Gastrocnemius medialis (tissue), 4 donors: ENCODE data around the gene ATOX1.

Source experiments
- POLR2A ChIP-seq, 2 donors: fragments of 450-650 bp; IDR thresholded peaks; one replicate each; pipeline ENCODE4 v1.6.1; 2017; ENCODE audit warnings: antibody characterized with exemption in 2 of 2, mild to moderate bottlenecking in 2 of 2, moderate library complexity in 2 of 2
- TF ChIP-seq, protein P1 (sequence below), 5 experiments: fragments of 450-650 bp in 3 of 5; fragments of 200-600 bp in 2 of 5; sonication (generic) in 2 of 5; IDR thresholded peaks in 4 of 5; conservative IDR thresholded peaks in 1 of 5; 1 replicate in 4 of 5; 2 replicates in 1 of 5; pipeline ENCODE4 v1.5.1; 2016 to 2019; ENCODE audit warnings: antibody characterized with exemption in 5 of 5, mild to moderate bottlenecking in 3 of 5, moderate library complexity in 3 of 5

DNA sequence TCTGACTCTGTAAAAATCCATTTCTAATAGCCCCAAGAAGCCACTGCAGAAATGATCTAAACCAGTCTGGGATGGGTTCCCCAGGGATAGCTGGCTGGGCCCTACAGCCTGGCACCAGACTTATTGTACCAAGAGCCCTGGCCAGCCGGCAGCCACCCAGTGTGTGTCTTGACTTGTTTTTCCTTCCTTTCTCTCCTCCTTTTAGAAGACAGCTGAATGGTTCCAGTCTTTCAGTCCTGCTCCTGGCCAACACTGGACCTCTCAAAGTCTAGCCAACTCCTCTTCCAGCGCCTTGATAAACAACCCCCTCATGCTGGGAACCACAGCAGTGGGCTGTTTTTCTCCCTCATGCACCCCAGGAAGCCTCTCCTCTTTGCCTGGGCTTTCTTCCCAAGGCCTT is 34.1 kb downstream of the ATOX1 start:
- TF ChIP-seq, protein P1, sequence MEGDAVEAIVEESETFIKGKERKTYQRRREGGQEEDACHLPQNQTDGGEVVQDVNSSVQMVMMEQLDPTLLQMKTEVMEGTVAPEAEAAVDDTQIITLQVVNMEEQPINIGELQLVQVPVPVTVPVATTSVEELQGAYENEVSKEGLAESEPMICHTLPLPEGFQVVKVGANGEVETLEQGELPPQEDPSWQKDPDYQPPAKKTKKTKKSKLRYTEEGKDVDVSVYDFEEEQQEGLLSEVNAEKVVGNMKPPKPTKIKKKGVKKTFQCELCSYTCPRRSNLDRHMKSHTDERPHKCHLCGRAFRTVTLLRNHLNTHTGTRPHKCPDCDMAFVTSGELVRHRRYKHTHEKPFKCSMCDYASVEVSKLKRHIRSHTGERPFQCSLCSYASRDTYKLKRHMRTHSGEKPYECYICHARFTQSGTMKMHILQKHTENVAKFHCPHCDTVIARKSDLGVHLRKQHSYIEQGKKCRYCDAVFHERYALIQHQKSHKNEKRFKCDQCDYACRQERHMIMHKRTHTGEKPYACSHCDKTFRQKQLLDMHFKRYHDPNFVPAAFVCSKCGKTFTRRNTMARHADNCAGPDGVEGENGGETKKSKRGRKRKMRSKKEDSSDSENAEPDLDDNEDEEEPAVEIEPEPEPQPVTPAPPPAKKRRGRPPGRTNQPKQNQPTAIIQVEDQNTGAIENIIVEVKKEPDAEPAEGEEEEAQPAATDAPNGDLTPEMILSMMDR (IDR thresholded peaks at IDR 0.05 in 4 of 5, conservative IDR thresholded peaks at IDR 0.05 in 1 of 5), result no peak
- no peak for TF ChIP-seq POLR2A (IDR thresholded peaks at IDR 0.05)
